ENCODE measurements around the gene PSMD5.

- TF ChIP-seq POLR2AphosphoS5 (IDR thresholded peaks at IDR 0.05; ENCODE audit: insufficient read depth in 1 of 2, low read depth in 1 of 2) (no peak), CTCF (IDR thresholded peaks at IDR 0.05) (no peak)
These were observed 74.5 kb downstream of the PSMD5 start for GRCh38 chr9:120768247-120768646.
